ENCODE results near the gene METTL9.
"Not testable (repeated sequence)": the region's sequence is repeated elsewhere in the genome, so short reads cannot be mapped to it uniquely, and the experiment has no call there.

METTL9 gene

DNA sequence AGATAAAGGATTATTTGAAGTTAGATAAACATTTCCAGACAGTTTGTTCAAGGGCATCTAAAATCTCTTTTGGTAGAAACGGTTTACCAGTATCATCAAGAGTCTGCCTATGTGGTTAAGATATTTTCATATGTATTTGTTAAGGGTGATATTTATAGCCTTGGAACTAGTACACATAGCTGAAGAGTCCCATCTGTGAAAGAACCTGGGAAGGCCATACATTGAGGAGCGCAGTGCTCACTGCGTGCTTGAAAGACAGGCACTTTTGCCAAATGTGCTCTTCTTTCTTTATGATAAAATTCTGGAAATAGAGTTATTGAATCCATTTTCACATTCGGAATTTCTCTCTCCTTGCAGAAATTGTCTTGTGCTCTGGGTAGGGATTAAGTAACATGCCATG lies 45.3 kb downstream of the METTL9 start:
- TF ChIP-seq CTCF (IDR thresholded peaks at IDR 0.05; ENCODE audit: extremely low read depth, missing control alignments), result no peak
- no peak for DNase-seq (ENCODE audit: low spot score)

GRCh38 chr16:21645261-21645721 lies 45.9 kb downstream of the METTL9 start:
- DNase-seq (ENCODE audit: low spot score), result peak; percentile 71
- no peak for TF ChIP-seq CTCF (IDR thresholded peaks at IDR 0.05; ENCODE audit: extremely low read depth, missing control alignments)

DNA sequence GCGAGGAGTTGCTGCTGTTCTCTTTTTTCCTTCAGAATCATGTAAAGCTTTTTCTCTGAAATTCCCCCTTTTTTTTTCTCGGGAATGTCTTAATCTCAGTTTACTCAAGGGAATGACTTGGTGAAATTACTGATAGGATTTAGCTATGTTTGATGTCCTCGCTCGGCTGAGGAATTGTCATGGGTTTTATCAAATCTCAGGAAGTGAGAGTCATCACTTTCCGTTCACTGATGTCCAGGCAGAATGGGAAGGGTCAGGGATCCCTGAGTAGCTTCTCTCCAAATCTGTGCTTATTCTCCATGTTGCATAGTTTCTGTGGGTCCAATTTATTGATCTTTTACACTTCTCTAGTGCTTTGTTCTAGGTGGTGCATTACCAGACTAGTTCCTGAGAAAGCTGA lies 46.7 kb downstream of the METTL9 start:
- DNase-seq (ENCODE audit: low spot score), result no peak

GRCh38 chr16:21646721-21647561 lies 47.6 kb downstream of the METTL9 start:
- no peak for TF ChIP-seq CTCF (IDR thresholded peaks at IDR 0.05; ENCODE audit: extremely low read depth, missing control alignments)
- DNase-seq (ENCODE audit: low spot score), result peak; percentile 79

More for the DNA sequence above, 46.7 kb downstream of the METTL9 start:
- TF ChIP-seq CTCF (IDR thresholded peaks at IDR 0.05; ENCODE audit: extremely low read depth, missing control alignments), result no peak

DNA sequence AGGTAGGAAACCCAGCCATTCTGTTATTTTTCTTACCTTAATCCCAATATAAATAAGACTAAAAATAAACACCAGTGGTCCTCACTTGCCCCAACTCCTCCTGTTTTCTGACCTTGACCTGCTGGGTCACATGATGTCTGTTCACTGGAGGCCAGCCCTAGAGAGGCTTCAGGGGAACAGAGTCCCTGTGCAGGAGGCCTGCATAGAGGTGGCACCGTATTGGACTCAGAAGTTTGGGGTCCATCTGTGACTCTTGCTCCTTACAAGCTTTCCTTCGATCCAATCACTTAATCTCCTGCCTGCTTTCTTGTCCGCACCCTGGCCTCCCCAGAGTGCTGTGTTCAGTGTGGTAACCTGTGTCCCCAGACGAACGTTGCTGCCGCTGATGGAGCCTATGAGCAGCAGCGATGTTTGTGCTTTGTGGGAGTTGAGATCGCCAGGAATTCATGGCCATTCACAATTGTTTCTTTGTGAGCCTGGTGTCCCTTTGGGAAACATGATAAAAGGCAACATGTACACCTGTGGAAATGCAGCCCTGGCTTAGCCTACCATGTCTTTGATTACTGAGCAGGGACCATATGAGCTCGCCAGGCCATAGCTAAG lies 48.3 kb downstream of the METTL9 start:
- TF ChIP-seq CTCF (IDR thresholded peaks at IDR 0.05; ENCODE audit: extremely low read depth, missing control alignments), result no peak
- DNase-seq (ENCODE audit: low spot score), result no peak

DNA sequence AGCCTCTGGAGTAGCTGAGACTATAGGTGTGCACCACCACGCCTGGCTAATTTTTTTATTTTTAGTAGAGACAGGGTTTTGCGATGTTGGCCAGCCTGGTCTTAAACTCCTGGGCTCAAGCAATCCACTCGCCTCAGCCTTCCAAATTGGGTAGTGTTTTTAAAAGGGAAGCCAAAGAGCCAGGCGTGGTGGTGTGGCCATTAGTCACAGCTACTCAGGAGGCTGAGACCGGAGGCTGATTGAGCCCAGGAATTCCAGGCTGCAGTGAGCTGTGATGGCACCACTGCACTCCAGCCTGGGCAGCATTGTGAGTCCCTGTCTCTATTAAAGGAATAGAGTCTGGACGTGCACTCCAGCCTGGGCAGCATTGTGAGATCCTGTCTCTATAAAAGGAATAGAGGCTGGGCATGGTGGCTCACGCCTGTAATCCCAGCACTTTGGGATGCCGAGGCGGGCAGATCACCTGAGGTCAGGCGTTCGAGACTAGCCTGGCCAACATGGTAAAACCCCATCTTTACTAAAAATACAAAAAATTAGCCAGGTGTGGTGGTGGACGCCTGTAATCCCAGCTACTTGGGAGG lies 50.5 kb downstream of the METTL9 start:
- DNase-seq (ENCODE audit: low spot score), result not testable (repeated sequence)

GRCh38 chr16:21650521-21650920 lies 51.1 kb downstream of the METTL9 start:
- DNase-seq (ENCODE audit: low spot score), result no peak
- TF ChIP-seq CTCF (IDR thresholded peaks at IDR 0.05; ENCODE audit: extremely low read depth, missing control alignments), result no peak
